ENCODE measurements around the gene COA8.

Gene COA8, protein sequence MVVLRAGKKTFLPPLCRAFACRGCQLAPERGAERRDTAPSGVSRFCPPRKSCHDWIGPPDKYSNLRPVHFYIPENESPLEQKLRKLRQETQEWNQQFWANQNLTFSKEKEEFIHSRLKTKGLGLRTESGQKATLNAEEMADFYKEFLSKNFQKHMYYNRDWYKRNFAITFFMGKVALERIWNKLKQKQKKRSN

DNA sequence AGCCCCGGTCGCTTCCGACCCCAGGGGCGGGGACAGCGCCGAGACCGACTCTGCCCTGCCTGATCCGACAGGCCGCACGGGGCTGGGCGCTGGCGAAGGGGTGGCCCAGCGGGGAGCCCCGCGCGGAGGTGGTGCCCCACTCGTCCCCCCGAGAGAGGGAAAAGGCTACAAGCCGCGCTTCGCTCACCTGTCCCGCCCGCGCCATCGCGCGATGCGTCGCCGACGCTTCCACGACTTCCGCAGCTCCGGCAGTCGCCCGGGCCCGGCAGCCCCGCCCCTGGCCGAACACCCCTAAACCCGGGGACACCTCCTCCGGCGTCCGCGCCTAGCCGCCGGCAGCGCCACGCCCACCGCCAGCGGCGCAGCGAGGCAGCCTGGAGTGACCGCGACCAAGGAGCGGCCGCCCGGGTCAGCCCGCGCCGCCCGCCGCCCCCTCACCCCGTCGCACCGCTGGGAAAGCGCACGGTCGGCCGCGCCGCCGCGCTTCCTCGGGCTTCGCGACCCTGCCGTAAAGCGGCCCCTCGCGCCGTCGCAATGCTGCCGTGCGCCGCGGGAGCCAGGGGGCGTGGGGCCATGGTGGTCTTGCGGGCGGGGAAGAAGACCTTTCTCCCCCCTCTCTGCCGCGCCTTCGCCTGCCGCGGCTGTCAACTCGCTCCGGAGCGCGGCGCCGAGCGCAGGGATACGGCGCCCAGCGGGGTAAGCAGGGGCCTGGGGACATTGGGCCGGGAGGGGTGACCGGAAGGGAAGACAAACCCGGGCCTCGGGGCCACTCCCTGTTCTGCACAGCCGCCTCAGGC lies at the start of gene COA8, which contains the start of gene BAG5:
TSS of gene COA8 (plus strand) at position 532 of the 797 bp plus-strand sequence. CDS start at position 574, 42 bp downstream.
TSS of gene BAG5 (minus strand) at position 229 of the 797 bp plus-strand sequence. CDS start 1,493 bp downstream, outside the sequence.
- no peak for TF ChIP-seq EP300 (IDR thresholded peaks at IDR 0.05; ENCODE audit: borderline replicate concordance)
- no peak for TF ChIP-seq CREB1 (IDR thresholded peaks at IDR 0.05; ENCODE audit: low read depth)
- TF ChIP-seq, protein P1, sequence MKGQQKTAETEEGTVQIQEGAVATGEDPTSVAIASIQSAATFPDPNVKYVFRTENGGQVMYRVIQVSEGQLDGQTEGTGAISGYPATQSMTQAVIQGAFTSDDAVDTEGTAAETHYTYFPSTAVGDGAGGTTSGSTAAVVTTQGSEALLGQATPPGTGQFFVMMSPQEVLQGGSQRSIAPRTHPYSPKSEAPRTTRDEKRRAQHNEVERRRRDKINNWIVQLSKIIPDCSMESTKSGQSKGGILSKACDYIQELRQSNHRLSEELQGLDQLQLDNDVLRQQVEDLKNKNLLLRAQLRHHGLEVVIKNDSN (IDR thresholded peaks at IDR 0.05): no peak
- TF ChIP-seq FOXM1 (IDR thresholded peaks at IDR 0.05; ENCODE audit: borderline replicate concordance, low read depth): no peak
- peak; percentile 50; the same call in 1 of the 2 replicates for TF ChIP-seq YY1 (IDR thresholded peaks at IDR 0.05; ENCODE audit: low read depth)
- TF ChIP-seq RAD21 (IDR thresholded peaks at IDR 0.05; ENCODE audit: low read depth): no peak
- TF ChIP-seq TEAD4 (IDR thresholded peaks at IDR 0.05): 0 out of 2 replicates have a peak, but pooled peaks have one; percentile 37
- TF ChIP-seq NFIC (IDR thresholded peaks at IDR 0.05): no peak
- TF ChIP-seq TAF1 (IDR thresholded peaks at IDR 0.05; ENCODE audit: low read depth): peak; percentile 44; the same call in 1 of the 2 replicates
- TF ChIP-seq, protein P2, sequence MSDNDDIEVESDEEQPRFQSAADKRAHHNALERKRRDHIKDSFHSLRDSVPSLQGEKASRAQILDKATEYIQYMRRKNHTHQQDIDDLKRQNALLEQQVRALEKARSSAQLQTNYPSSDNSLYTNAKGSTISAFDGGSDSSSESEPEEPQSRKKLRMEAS (IDR thresholded peaks at IDR 0.05): peak; percentile 71
- no peak for TF ChIP-seq CEBPB (IDR thresholded peaks at IDR 0.05)
- TF ChIP-seq TCF12 (IDR thresholded peaks at IDR 0.05; ENCODE audit: low read depth): no peak
- TF ChIP-seq EGR1 (IDR thresholded peaks at IDR 0.05): peak; percentile 74
- TF ChIP-seq, protein P3, sequence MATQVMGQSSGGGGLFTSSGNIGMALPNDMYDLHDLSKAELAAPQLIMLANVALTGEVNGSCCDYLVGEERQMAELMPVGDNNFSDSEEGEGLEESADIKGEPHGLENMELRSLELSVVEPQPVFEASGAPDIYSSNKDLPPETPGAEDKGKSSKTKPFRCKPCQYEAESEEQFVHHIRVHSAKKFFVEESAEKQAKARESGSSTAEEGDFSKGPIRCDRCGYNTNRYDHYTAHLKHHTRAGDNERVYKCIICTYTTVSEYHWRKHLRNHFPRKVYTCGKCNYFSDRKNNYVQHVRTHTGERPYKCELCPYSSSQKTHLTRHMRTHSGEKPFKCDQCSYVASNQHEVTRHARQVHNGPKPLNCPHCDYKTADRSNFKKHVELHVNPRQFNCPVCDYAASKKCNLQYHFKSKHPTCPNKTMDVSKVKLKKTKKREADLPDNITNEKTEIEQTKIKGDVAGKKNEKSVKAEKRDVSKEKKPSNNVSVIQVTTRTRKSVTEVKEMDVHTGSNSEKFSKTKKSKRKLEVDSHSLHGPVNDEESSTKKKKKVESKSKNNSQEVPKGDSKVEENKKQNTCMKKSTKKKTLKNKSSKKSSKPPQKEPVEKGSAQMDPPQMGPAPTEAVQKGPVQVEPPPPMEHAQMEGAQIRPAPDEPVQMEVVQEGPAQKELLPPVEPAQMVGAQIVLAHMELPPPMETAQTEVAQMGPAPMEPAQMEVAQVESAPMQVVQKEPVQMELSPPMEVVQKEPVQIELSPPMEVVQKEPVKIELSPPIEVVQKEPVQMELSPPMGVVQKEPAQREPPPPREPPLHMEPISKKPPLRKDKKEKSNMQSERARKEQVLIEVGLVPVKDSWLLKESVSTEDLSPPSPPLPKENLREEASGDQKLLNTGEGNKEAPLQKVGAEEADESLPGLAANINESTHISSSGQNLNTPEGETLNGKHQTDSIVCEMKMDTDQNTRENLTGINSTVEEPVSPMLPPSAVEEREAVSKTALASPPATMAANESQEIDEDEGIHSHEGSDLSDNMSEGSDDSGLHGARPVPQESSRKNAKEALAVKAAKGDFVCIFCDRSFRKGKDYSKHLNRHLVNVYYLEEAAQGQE (IDR thresholded peaks at IDR 0.05; ENCODE audit: low read depth): no peak
- peak; percentile 87 for TF ChIP-seq ZBTB7A (IDR thresholded peaks at IDR 0.05; ENCODE audit: low read depth)

DNA sequence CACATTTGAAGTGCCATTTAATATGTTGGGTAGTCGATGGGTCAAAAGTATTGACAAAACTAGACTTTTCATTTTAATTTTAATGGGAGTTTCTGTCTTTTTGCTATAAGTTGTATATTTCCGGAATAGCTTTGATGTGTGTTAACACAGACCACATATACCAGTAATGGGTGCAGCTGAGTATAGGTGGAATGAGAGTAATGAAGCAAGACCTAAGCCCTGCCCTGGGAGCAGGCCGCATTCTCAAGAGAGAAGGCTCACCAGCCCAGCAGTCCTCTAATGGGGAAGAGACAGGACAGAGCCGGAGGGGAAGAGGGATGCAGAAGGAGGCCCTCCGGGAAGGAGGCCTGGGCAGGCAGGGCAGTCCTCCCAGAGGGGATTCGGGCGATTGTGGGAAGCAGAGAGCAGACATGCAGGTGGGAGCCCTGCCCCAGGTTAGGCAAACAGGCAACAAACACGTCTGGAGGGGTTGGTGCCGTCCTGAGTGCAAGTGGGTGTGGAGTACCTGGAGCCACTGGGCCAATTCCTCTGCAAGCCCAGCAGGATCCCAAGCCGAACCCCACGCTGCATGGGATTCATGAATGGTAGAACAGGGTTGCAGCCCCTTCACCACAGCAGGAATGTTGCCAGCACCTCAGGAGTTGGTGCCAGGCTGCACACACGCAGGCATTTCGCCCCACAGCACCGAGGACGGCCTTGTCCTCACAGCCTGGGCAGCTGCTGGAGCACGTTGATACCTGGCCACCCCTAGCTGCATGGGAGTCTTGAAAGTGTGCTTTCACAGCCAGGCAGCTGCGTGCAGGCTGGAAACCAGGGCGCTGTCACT lies 48.0 kb upstream of the COA8 start:
- TF ChIP-seq ZBTB7A (IDR thresholded peaks at IDR 0.05; ENCODE audit: low read depth): no peak

DNA sequence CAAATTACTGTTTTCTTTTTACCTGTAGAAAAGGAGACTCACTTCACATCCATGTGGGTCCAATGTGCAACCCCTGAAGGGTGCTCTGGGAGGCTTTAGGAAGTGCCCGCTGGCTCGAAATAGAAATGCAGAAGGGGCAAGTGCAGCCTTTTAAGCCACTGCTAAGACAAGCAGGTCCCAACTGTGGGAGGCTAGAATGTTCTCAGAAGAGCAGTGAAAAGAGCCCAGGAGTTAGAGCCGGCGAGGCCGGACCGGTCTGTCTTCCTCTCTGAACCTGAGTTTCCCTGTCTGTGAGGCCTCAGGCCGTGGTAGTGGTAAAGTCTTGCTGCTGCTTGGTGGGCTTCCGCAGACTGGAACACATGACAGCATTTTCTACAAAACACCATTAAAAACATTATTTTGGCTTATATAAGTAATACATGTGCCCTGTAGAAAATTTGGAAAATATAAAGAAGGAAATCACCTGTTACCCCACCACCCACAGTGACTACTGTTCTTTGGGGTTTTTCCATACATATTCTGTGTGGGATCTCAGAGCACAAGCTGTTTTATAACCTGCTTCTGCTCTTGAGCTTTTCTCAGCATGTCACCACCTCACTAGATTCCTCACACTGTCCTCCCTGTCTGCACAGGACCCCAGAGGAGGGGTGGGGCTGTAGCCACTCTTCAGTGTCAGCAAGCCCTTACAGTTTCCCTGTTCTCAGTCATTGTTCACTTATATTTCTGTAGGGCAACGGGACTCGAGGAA lies 46.2 kb upstream of the COA8 start:
- no peak for TF ChIP-seq CEBPB (IDR thresholded peaks at IDR 0.05)
- no peak for TF ChIP-seq FOXM1 (IDR thresholded peaks at IDR 0.05; ENCODE audit: borderline replicate concordance, low read depth)

DNA sequence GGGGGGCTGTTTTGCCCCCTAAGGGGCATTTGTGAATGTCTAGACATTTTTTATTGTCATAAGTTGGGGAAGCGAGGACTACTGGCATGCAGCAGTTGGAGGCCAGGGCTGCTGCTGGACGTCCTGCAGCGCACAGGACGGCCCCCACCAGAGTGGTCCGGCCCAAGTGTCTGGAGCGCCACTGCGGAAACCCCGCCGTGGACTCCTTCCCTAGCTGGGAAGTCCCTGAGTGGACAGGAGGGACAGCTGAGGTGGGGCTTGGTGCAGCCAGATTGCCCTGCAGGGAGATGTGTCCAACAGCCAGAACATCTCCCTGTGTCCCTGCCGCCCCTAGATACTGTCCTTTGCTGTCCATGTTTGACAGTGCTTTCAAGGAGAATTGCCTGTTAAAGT lies 45.6 kb upstream of the COA8 start:
- TF ChIP-seq, protein P2 (IDR thresholded peaks at IDR 0.05): no peak
- TF ChIP-seq TAF1 (IDR thresholded peaks at IDR 0.05; ENCODE audit: low read depth) (no peak), EP300 (IDR thresholded peaks at IDR 0.05; ENCODE audit: borderline replicate concordance) (no peak), CEBPB (IDR thresholded peaks at IDR 0.05) (no peak), YY1 (IDR thresholded peaks at IDR 0.05; ENCODE audit: low read depth) (no peak), EGR1 (IDR thresholded peaks at IDR 0.05) (no peak), ZBTB7A (IDR thresholded peaks at IDR 0.05; ENCODE audit: low read depth) (no peak), RAD21 (IDR thresholded peaks at IDR 0.05; ENCODE audit: low read depth) (no peak), TCF12 (IDR thresholded peaks at IDR 0.05; ENCODE audit: low read depth) (no peak), CREB1 (IDR thresholded peaks at IDR 0.05; ENCODE audit: low read depth) (no peak), FOXM1 (IDR thresholded peaks at IDR 0.05; ENCODE audit: borderline replicate concordance, low read depth) (no peak), TEAD4 (IDR thresholded peaks at IDR 0.05) (no peak), NFIC (IDR thresholded peaks at IDR 0.05) (no peak)
- TF ChIP-seq, protein P3 (IDR thresholded peaks at IDR 0.05; ENCODE audit: low read depth): no peak
- TF ChIP-seq, protein P1 (IDR thresholded peaks at IDR 0.05): no peak

All from Ishikawa (cell line).